HG03064 (cell line): ENCODE results near the gene FOXF2.

Source experiments
- ATAC-seq: cut with Tn5 transposase; IDR thresholded peaks from one replicate; pipeline ENCODE4 v1.9.1; 2021; ENCODE audit warnings: low read depth; ENCODE audit not compliant: unreplicated experiment

The FOXF2 gene

GRCh38 chr6:1405221-1405620 lies 15.8 kb downstream of the FOXF2 start:
- no peak for ATAC-seq

GRCh38 chr6:1406306-1407072 lies 17.1 kb downstream of the FOXF2 start:
- no peak for ATAC-seq

GRCh38 chr6:1407499-1407990 lies 18.2 kb downstream of the FOXF2 start:
- ATAC-seq = no peak

- no peak for ATAC-seq
These were observed 20.5 kb downstream of the FOXF2 start for GRCh38 chr6:1409774-1410465.

- no peak for ATAC-seq
These were observed 23.5 kb downstream of the FOXF2 start for GRCh38 chr6:1412901-1413300.

- no peak for ATAC-seq
These were observed 26.2 kb downstream of the FOXF2 start for GRCh38 chr6:1415416-1416063.

GRCh38 chr6:1416191-1416760 lies 26.9 kb downstream of the FOXF2 start:
- ATAC-seq = no peak

GRCh38 chr6:1416820-1417219 lies 27.4 kb downstream of the FOXF2 start:
- ATAC-seq = no peak

- ATAC-seq = no peak
These were observed 28.3 kb downstream of the FOXF2 start for GRCh38 chr6:1417718-1418117.

GRCh38 chr6:1418471-1419191 lies 29.3 kb downstream of the FOXF2 start:
- ATAC-seq = no peak

- no peak for ATAC-seq
These were observed 31.0 kb downstream of the FOXF2 start for GRCh38 chr6:1420382-1420781.

GRCh38 chr6:1422290-1422689 lies 32.9 kb downstream of the FOXF2 start:
- no peak for ATAC-seq

GRCh38 chr6:1423578-1423977 lies 34.2 kb downstream of the FOXF2 start:
- no peak for ATAC-seq

GRCh38 chr6:1424306-1424927 lies 35.0 kb downstream of the FOXF2 start:
- ATAC-seq = no peak

- no peak for ATAC-seq
These were observed 37.0 kb downstream of the FOXF2 start for GRCh38 chr6:1426416-1426815.

GRCh38 chr6:1435806-1436205 lies 46.4 kb downstream of the FOXF2 start:
- ATAC-seq = no peak

- no peak for ATAC-seq
These were observed 47.2 kb downstream of the FOXF2 start for GRCh38 chr6:1436334-1437306.

GRCh38 chr6:1437553-1438406 lies 48.4 kb downstream of the FOXF2 start:
- ATAC-seq = no peak
